Brain microvascular endothelial cell (primary cell): Measurements from ENCODE around the gene MLLT11.
A peak's percentile ranks its signal among the peaks of the same experiment; 100 is the strongest.

Experiments
- DNase-seq: peaks from one replicate; pipeline ENCODE4 v3.0.0-alpha.2; 2020
- H3K27ac ChIP-seq: fragments of 250-450 bp; sonication (Bioruptor Pico); 2 replicates; pipeline ENCODE4 v1.5.1; 2020; ENCODE audit warnings: mild to moderate bottlenecking, moderate library complexity
- H3K27me3 ChIP-seq: fragments of 250-450 bp; sonication (Bioruptor Pico); replicated peaks from 2 replicates; pipeline ENCODE4 v1.5.1; 2020; ENCODE audit warnings: mild to moderate bottlenecking
- H3K36me3 ChIP-seq: fragments of 250-450 bp; sonication (Bioruptor Pico); replicated peaks from 2 replicates; pipeline ENCODE4 v1.5.1; 2020; ENCODE audit warnings: mild to moderate bottlenecking
- H3K4me3 ChIP-seq: 2 replicates; pipeline ENCODE4 v1.5.1; 2011; ENCODE audit warnings: low read depth, mild to moderate bottlenecking, control low read depth, low read length, moderate library complexity
- in situ Hi-C: cut with HindIII; loops from 2 replicates; pipeline ENCODE4 v1.10.0; 2017; ENCODE audit warnings: low sequenced_read_pairs, low pct_ligation_motif_present
- TF ChIP-seq, protein P1 (sequence below): IDR thresholded peaks from 2 replicates; pipeline ENCODE4 v1.5.1; 2011; ENCODE audit warnings: low read depth, mild to moderate bottlenecking, moderate library complexity, low read length, control low read depth, inconsistent platforms; ENCODE audit errors: missing control alignments

MLLT11 gene

GRCh38 chr1:151098126-151098525 lies 37.9 kb downstream of the MLLT11 start:
- no peaks in the 10 kb centered on the region for H3K27me3 ChIP-seq
- TF ChIP-seq, protein P1, sequence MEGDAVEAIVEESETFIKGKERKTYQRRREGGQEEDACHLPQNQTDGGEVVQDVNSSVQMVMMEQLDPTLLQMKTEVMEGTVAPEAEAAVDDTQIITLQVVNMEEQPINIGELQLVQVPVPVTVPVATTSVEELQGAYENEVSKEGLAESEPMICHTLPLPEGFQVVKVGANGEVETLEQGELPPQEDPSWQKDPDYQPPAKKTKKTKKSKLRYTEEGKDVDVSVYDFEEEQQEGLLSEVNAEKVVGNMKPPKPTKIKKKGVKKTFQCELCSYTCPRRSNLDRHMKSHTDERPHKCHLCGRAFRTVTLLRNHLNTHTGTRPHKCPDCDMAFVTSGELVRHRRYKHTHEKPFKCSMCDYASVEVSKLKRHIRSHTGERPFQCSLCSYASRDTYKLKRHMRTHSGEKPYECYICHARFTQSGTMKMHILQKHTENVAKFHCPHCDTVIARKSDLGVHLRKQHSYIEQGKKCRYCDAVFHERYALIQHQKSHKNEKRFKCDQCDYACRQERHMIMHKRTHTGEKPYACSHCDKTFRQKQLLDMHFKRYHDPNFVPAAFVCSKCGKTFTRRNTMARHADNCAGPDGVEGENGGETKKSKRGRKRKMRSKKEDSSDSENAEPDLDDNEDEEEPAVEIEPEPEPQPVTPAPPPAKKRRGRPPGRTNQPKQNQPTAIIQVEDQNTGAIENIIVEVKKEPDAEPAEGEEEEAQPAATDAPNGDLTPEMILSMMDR: no peak
- in situ Hi-C loops: no loop called here
- no peak for DNase-seq
- no peak overlapping the region for H3K27ac ChIP-seq
- no peaks in the 10 kb centered on the region for H3K36me3 ChIP-seq
- H3K4me3 ChIP-seq: no peak overlapping the region

GRCh38 chr1:151104630-151105029 lies 44.4 kb downstream of the MLLT11 start:
- Histone ChIP-seq H3K27me3 (no peaks in the 10 kb centered on the region), H3K4me3 (no peak overlapping the region), H3K36me3 (no peaks in the 10 kb centered on the region), H3K27ac (no peak overlapping the region)
- no peak for DNase-seq
- in situ Hi-C loops: no loop called here
- TF ChIP-seq, protein P1: no peak

DNA sequence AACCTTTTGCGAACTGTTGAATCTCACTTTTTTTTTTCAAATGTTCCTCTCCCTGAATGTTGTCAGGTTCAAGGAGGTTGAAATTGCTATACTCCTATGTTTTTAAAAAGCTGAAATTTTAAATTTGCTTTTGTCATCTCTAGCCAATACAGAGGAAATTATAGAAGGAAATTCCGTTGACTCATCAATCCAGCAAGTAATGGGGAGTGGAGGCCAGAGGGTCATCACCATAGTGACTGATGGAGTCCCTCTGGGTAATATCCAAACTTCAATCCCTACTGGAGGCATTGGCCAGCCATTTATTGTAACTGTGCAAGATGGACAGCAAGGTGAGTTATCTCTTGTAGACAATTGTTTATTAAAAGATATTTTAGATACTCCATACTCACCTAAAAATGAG lies 46.7 kb downstream of the MLLT11 start:
- H3K27me3 ChIP-seq: no peaks in the 10 kb centered on the region

GRCh38 chr1:151108331-151108730 lies 48.1 kb downstream of the MLLT11 start:
- Histone ChIP-seq H3K36me3 (no peaks in the 10 kb centered on the region), H3K27ac (no peak overlapping the region)
- in situ Hi-C loops: no loop called here

More for the DNA sequence above, 46.7 kb downstream of the MLLT11 start:
- H3K36me3 ChIP-seq: no peaks in the 10 kb centered on the region
- no peak overlapping the region for H3K4me3 ChIP-seq
- DNase-seq: peak; percentile 62
- TF ChIP-seq, protein P1: no peak
- H3K27ac ChIP-seq: no peak overlapping the region
- in situ Hi-C loops: no loop called here

GRCh38 chr1:151113877-151114276 lies 53.7 kb downstream of the MLLT11 start:
- in situ Hi-C loops: no loop called here
- Histone ChIP-seq H3K27me3 (no peaks in the 10 kb centered on the region), H3K36me3 (no peaks in the 10 kb centered on the region), H3K27ac (no peak overlapping the region), H3K4me3 (no peak overlapping the region)
- TF ChIP-seq, protein P1: no peak
- DNase-seq: no peak

More at GRCh38 chr1:151108331-151108730, 48.1 kb downstream of the MLLT11 start:
- TF ChIP-seq, protein P1: no peak
- DNase-seq: no peak
- Histone ChIP-seq H3K4me3 (no peak overlapping the region), H3K27me3 (no peaks in the 10 kb centered on the region)
